ENCODE results near the gene HMGCL. TPM values are rescaled to one million over a fixed set of nuclear protein-coding genes. Genes with fewer than 3 reads are reported as not detected.

The HMGCL gene
- total RNA-seq, 1 donor from 2014 or later = 46.6 TPM

DNA sequence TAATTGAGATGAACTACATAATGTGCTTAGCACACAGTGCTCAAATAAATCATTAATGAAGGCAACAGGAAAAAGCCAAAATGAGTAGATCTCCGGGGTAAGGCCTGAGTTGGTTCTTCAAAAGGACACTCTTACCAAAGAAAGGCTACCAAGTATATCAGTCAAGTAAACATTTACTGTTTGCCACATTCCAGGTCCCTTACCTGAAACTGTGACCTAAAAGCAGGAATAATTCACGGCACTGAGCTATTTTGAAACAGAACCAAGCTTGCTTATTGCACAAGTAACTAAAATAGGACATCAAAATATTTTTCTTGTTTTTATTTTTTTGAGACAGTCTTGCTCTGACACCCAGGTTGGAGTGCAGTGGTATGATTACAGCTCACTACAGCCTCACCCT lies 49.0 kb downstream of the HMGCL start:
- Histone ChIP-seq H3K4me3 (ENCODE audit: low read depth, low read length) (no peak overlapping the region), H3K36me3 (ENCODE audit: control insufficient read depth, insufficient read depth, low read length) (peaks cover 2% of the 10 kb centered on the region), H3K27me3 (ENCODE audit: control insufficient read depth, insufficient read depth, low read length) (no peaks in the 10 kb centered on the region)
- DNase-seq (ENCODE audit: low read depth) (no peak), FAIRE-seq (no peak)
- TF ChIP-seq, protein P1, sequence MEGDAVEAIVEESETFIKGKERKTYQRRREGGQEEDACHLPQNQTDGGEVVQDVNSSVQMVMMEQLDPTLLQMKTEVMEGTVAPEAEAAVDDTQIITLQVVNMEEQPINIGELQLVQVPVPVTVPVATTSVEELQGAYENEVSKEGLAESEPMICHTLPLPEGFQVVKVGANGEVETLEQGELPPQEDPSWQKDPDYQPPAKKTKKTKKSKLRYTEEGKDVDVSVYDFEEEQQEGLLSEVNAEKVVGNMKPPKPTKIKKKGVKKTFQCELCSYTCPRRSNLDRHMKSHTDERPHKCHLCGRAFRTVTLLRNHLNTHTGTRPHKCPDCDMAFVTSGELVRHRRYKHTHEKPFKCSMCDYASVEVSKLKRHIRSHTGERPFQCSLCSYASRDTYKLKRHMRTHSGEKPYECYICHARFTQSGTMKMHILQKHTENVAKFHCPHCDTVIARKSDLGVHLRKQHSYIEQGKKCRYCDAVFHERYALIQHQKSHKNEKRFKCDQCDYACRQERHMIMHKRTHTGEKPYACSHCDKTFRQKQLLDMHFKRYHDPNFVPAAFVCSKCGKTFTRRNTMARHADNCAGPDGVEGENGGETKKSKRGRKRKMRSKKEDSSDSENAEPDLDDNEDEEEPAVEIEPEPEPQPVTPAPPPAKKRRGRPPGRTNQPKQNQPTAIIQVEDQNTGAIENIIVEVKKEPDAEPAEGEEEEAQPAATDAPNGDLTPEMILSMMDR (IDR thresholded peaks at IDR 0.05; ENCODE audit: insufficient read depth, low read length, severe bottlenecking) = no peak

DNA sequence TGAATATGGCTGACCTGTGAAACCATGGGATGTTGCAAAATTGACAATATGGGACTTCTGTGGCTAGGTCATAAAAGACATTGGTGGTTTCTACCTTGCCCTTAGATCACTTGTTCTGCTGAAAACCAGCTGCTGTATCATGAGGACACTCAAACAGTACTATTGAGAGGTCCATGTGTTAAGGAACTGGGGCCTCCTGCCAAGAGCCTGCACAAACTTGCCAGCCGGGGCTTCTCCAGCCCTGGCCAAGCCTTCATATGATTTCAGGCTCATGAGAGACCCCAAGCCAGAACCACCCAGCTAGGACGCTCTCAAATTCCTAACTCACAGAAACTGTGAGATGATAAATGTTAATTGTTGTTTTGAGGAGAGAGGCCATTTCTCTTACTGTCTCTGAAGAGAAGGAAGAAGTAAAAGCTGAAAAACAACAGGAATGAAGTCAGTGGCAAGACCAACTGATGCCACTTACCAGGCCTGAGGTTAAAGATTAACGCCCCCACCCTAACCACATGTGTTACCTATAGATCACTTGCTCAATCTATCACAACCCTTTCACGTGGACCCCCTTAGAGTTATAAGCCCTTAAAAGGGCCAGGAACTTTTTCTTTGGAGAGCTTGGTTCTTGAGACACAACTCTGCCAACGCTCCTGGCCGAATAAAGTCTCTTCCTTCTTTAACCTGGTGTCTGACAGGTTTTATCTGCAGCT lies 50.9 kb downstream of the HMGCL start:
- FAIRE-seq (no peak), DNase-seq (ENCODE audit: low read depth) (no peak)
- no peaks in the 10 kb centered on the region for H3K27me3 ChIP-seq (ENCODE audit: control insufficient read depth, insufficient read depth, low read length)
- TF ChIP-seq, protein P1 (IDR thresholded peaks at IDR 0.05; ENCODE audit: insufficient read depth, low read length, severe bottlenecking) = no peak
- H3K36me3 ChIP-seq (ENCODE audit: control insufficient read depth, insufficient read depth, low read length) = peaks cover 4% of the 10 kb centered on the region
- no peak overlapping the region for H3K4me3 ChIP-seq (ENCODE audit: low read depth, low read length)

DNA sequence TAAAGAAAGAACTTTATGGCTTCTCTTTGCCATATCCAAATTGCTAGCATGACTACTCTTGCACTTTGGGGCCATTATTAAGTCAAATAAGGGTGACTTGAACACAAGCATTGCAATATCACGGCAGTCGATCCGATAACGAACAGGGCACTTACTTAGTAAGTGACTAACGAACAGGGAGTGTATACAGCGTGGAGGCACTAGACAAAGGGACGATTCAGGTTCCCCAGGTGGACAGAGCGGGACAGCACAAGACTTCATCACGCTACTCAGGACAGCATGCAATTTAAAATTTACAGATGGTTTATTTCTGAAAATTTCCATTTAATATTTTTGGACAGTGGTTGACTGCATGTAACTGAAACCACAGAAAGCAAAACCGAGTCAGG lies 52.4 kb downstream of the HMGCL start:
- H3K4me3 ChIP-seq (ENCODE audit: low read depth, low read length) = no peak overlapping the region
- no peak for FAIRE-seq
- DNase-seq (ENCODE audit: low read depth) = no peak

DNA sequence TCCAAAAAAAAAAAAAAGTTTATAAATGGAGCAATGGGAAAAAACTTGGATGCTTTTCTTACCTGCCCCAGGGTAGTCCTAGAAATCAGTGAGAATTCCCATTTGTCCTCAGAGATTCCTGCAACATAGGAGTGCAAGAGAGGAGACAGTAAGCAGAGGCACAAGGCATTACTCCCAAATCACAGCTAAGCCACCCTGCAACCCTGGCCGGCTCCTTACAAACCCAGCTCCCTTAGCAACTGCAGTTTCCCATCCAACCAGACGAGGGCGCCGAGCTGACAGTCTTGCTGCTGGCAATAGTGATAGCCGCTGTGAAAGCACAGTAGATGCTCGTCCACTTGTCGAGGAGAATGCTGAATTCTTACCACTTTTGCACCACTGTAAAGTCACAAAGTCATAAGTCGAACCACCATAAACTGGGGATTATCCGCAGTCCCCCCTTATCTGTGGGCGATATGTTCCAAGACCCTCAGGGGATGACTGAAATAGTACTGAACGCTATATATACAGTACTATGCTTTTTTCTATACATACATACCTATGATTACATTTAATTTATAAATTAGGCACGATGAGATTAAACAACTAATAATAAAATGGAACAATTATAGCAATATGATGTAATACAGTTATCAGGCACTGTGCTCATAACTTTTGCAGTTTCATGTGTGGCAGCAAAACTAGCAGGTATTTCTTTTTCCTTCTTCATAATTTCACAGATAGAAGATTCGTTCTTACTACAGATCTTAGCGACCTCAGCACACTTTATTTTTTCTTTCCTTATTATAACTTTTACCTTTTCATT lies 53.0 kb downstream of the HMGCL start:
- Histone ChIP-seq H3K36me3 (ENCODE audit: control insufficient read depth, insufficient read depth, low read length) (peaks cover 6% of the 10 kb centered on the region), H3K4me3 (ENCODE audit: low read depth, low read length) (no peak overlapping the region), H3K27me3 (ENCODE audit: control insufficient read depth, insufficient read depth, low read length) (no peaks in the 10 kb centered on the region)
- TF ChIP-seq, protein P1 (IDR thresholded peaks at IDR 0.05; ENCODE audit: insufficient read depth, low read length, severe bottlenecking) = peak; percentile 95
- DNase-seq (ENCODE audit: low read depth) = peak; percentile 70
- no peak for FAIRE-seq

More for the DNA sequence above, 52.4 kb downstream of the HMGCL start:
- no peaks in the 10 kb centered on the region for H3K27me3 ChIP-seq (ENCODE audit: control insufficient read depth, insufficient read depth, low read length)
- peaks cover 6% of the 10 kb centered on the region for H3K36me3 ChIP-seq (ENCODE audit: control insufficient read depth, insufficient read depth, low read length)
- TF ChIP-seq, protein P1 (IDR thresholded peaks at IDR 0.05; ENCODE audit: insufficient read depth, low read length, severe bottlenecking) = no peak

GRCh38 chr1:23768733-23769132 lies 56.5 kb downstream of the HMGCL start:
- peaks cover 6% of the 10 kb centered on the region for H3K36me3 ChIP-seq (ENCODE audit: control insufficient read depth, insufficient read depth, low read length)
- no peak for FAIRE-seq
- no peaks in the 10 kb centered on the region for H3K27me3 ChIP-seq (ENCODE audit: control insufficient read depth, insufficient read depth, low read length)
- TF ChIP-seq, protein P1 (IDR thresholded peaks at IDR 0.05; ENCODE audit: insufficient read depth, low read length, severe bottlenecking) = no peak
- no peak for DNase-seq (ENCODE audit: low read depth)
- H3K4me3 ChIP-seq (ENCODE audit: low read depth, low read length) = no peak overlapping the region
